ENCODE results near the gene PRSS53. TPM values are rescaled to one million over a fixed set of nuclear protein-coding genes. Genes with fewer than 3 reads are reported as not detected.

The PRSS53 gene
- total RNA-seq, 3 donors from 2014 or later = 1.1 to 2.7 (median 1.3) TPM

DNA sequence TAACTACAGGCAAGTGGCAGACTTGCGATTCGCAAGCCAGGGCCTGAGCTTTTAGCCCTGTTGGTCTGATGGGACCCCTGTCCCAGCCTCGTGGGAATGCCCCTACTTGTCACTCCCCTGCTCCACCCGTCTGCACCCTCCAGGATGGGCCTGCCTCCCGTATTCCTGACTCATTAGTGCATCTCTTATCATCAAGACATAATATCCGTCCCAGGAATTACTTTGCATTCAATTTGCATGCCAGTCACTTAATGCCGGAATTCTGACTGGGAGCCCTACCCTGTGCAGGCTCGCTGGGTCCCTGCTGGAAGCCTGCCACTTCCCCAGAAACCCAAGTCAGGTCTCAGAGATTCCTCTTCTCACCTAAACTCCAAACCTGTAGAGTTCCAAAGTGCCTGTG is 3.3 kb downstream of the PRSS53 start:
- Histone ChIP-seq H3K9me3 (no peaks in the 10 kb centered on the region), H3K4me3 (no peak overlapping the region), H3K4me1 (ENCODE audit: low read depth) (no peaks in the 10 kb centered on the region), H3K36me3 (ENCODE audit: low read depth) (no peaks in the 10 kb centered on the region)
- TF ChIP-seq, protein P1, sequence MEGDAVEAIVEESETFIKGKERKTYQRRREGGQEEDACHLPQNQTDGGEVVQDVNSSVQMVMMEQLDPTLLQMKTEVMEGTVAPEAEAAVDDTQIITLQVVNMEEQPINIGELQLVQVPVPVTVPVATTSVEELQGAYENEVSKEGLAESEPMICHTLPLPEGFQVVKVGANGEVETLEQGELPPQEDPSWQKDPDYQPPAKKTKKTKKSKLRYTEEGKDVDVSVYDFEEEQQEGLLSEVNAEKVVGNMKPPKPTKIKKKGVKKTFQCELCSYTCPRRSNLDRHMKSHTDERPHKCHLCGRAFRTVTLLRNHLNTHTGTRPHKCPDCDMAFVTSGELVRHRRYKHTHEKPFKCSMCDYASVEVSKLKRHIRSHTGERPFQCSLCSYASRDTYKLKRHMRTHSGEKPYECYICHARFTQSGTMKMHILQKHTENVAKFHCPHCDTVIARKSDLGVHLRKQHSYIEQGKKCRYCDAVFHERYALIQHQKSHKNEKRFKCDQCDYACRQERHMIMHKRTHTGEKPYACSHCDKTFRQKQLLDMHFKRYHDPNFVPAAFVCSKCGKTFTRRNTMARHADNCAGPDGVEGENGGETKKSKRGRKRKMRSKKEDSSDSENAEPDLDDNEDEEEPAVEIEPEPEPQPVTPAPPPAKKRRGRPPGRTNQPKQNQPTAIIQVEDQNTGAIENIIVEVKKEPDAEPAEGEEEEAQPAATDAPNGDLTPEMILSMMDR (IDR thresholded peaks at IDR 0.05) = no peak
- no peak for ATAC-seq
- DNase-seq = no peak
- intact Hi-C loops (cut with DNase I, micrococcal nuclease) = no loop called here

DNA sequence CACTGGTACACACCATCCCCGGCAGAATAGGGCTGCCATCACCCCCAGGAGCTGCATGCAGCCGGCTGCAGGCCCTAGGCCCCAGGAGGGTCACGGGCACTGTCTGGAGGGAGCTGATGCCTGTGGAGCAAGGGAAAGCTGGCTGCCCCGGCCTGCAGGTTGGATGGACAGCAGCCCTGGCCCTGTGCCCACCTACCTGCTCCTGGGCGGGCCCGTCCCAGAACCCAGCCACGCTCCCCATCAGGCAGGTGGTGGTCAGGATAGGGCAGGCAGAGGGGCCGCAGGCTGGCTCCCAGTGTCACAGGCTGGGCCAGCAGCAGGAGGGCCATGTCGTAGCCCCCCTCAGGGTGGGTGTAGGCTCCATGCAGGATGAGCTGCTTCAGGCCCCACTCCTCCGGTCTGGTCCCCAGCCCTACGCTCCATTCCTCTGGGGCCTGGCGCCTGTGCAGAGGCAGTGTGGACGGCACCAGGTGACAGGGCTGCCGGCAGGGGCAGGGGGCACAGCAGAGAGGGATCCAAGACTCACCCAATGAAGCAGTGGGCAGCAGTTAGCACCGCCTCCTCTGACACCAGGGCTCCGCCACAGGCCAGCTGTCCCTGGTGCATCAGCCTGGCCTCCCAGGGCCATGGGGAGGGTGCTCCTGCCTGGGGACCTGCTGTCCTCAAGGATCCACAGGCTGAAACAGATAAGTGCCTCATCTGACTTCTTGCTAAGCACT is 4.0 kb downstream of the PRSS53 start:
- Histone ChIP-seq H3K9me3 (no peaks in the 10 kb centered on the region), H3K36me3 (ENCODE audit: low read depth) (peaks cover 3% of the 10 kb centered on the region), H3K4me3 (no peak overlapping the region), H3K4me1 (ENCODE audit: low read depth) (no peaks in the 10 kb centered on the region)
- intact Hi-C loops (cut with DNase I, micrococcal nuclease) = no loop called here
- no peak for DNase-seq
- TF ChIP-seq, protein P1 (IDR thresholded peaks at IDR 0.05) = no peak
- no peak for ATAC-seq

DNA sequence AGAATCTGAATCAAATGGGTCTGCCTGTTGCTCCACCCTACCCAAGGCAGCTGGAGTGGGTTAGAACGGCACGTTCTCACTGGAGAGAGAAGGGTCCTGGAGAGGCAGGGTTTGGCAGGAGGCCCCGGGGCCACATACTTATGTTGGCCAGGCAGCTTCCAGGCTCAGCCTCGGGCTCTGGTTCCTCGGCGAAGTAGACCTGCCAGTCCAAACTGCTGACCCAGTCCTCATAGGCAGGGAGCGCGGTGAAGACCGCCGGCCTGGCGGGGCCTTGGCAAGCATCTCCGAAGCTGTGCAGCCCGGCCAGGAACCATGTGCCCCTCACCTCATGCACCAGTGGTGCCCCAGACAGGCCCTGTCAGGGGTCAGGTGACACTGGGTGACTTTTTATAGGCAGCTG is 4.8 kb downstream of the PRSS53 start:
- Histone ChIP-seq H3K9me3 (no peaks in the 10 kb centered on the region), H3K36me3 (ENCODE audit: low read depth) (peaks cover 3% of the 10 kb centered on the region), H3K4me1 (ENCODE audit: low read depth) (no peaks in the 10 kb centered on the region), H3K4me3 (no peak overlapping the region)
- intact Hi-C loops (cut with DNase I, micrococcal nuclease) = no loop called here
- TF ChIP-seq, protein P1 (IDR thresholded peaks at IDR 0.05) = no peak
- no peak for ATAC-seq
- no peak for DNase-seq

DNA sequence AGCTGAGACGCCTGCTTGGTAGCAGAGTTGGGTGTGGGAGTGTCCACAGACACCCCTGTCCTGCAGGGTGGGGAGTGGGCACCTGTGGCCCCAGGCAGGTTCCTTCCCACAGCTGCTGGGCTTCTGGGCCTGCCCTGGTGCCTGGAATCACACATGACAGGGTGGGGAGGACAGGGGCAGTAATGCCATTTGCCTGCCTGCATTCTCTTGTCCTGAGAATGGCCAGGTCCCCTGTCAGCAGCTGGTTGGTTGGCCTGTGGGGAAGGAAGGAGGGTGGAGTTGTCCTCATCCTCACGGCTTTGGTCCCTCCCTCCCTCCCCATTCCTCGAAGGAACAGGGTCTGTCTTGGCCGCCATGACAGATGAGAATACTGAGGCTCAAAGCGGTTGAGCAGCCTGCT is 5.2 kb downstream of the PRSS53 start:
- intact Hi-C loops (cut with DNase I, micrococcal nuclease) = no loop called here
- TF ChIP-seq, protein P1 (IDR thresholded peaks at IDR 0.05) = no peak
- ATAC-seq (no peak), DNase-seq (no peak)
- Histone ChIP-seq H3K36me3 (ENCODE audit: low read depth) (peaks cover 3% of the 10 kb centered on the region), H3K4me1 (ENCODE audit: low read depth) (no peaks in the 10 kb centered on the region), H3K9me3 (no peaks in the 10 kb centered on the region), H3K4me3 (no peak overlapping the region)

DNA sequence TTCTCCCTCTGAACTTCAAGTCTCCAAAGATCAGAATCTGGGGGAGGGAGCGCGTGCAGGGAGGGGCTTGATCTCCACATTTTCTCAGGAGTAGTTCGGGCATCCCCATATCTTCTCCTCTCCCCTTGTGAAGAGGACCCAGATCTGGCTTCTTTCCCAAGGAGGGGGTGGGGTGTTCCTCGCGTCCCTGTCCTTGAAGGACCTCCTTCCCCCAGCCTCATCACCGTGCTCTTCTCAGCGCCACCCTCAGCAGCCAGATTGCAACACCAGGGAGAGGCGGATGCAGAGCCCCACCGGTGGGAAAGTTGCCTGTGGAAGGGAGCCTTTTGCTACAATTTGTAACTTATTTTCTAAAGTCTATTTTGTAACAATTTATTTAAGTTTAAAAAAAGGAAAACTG is 5.7 kb downstream of the PRSS53 start:
- DNase-seq (no peak), ATAC-seq (no peak)
- H3K4me1 ChIP-seq (ENCODE audit: low read depth) = no peaks in the 10 kb centered on the region
- H3K9me3 ChIP-seq = no peaks in the 10 kb centered on the region
- H3K36me3 ChIP-seq (ENCODE audit: low read depth) = peaks cover 3% of the 10 kb centered on the region
- TF ChIP-seq, protein P1 (IDR thresholded peaks at IDR 0.05) = no peak
- no peak overlapping the region for H3K4me3 ChIP-seq
- intact Hi-C loops (cut with DNase I, micrococcal nuclease) = no loop called here

Measured in mucosa of descending colon (tissue), 3 donors.